WI38 (cell line): ENCODE results near the gene C1orf226.

Source experiments
- H3K4me3 ChIP-seq: 2 replicates; pipeline ENCODE4 v1.5.1; 2011; ENCODE audit warnings: low read depth, mild to moderate bottlenecking, control low read depth, low read length
- CTCF ChIP-seq: IDR thresholded peaks from 2 replicates; pipeline ENCODE4 v1.5.1; 2012; ENCODE audit warnings: low read depth, mild to moderate bottlenecking, control low read depth, low read length

The C1orf226 gene

GRCh38 chr1:162397039-162397448, 15.5 kb downstream of the C1orf226 start:
- no peak overlapping the region for H3K4me3 ChIP-seq
- no peak for TF ChIP-seq CTCF

DNA sequence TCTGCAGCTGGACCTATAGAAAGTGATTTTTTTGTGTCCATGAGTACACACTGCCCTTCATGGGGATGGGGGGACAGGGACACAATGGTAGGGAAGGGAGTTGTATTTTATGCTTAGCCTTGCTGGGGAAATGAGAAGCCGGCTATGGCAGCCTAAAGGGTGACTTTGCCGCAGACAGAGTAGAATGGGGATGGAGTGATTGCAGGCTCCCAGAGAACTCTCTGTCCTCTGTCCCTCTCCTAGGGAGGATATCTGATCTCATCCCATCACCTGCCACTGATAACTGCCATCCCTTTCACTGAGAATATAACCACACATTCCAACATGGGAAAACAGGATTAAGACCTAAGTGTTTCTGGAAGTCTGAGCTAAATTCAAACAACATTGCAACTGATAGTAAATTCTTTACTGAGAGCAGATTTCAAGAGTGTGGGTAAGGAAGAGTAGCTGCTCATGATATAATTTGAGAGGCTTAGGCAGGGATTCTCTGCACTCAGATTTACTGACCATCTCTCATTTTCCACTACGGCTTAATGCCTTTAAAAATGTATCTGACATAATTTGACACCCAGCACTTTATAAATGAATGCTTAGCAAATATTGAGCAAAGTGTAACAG, 16.5 kb downstream of the C1orf226 start:
- no peak for TF ChIP-seq CTCF
- no peak overlapping the region for H3K4me3 ChIP-seq

GRCh38 chr1:162398999-162399580, 17.6 kb downstream of the C1orf226 start:
- no peak for TF ChIP-seq CTCF

DNA sequence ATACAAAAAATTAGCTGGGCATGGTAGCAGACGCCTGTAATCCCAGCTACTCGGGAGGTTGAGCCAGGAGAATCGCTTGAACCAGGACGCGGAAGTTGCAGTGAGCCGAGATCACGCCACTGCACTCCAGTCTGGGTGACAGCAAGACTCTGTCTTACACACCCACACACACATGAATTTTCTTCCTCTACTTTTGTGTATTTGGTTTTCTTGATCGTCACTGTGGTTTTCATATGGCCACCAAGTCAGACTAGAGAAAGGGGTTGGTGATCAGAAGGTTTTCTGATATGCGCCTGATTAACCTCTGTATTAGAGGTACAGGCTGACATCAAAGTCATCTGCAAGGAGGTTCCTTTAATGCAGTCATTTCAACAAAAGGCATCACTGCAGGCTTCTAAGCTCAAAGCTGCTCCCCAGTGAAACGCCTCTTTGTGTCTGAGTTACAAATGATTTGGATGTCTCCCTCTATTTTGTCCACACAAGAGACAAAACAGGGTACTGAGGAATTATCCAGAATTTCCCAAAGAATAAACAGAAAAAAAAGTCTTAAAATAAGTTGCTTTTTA, 19.3 kb downstream of the C1orf226 start:
- H3K4me3 ChIP-seq = no peak overlapping the region
- TF ChIP-seq CTCF = no peak

More at GRCh38 chr1:162398999-162399580, 17.6 kb downstream of the C1orf226 start:
- H3K4me3 ChIP-seq = no peak overlapping the region

GRCh38 chr1:162404550-162405160, 23.1 kb downstream of the C1orf226 start:
- no peak overlapping the region for H3K4me3 ChIP-seq
- TF ChIP-seq CTCF = no peak

GRCh38 chr1:162405800-162406199, 24.3 kb downstream of the C1orf226 start:
- TF ChIP-seq CTCF = no peak
- no peak overlapping the region for H3K4me3 ChIP-seq

GRCh38 chr1:162406811-162407210, 25.3 kb downstream of the C1orf226 start:
- no peak for TF ChIP-seq CTCF
- no peak overlapping the region for H3K4me3 ChIP-seq
